B cell (primary cell): ENCODE data around the gene PTPRN2. TPM values are rescaled to one million over a fixed set of nuclear protein-coding genes. Genes with fewer than 3 reads are reported as not detected.

ENCODE experiments used
- ATAC-seq: fragments of 200-7000 bp; cut with Tn5 transposase; one replicate; pipeline ENCODE4 v1.10.0; 2021; ENCODE audit warnings: low read depth, mild to moderate bottlenecking, moderate number of reproducible peaks, moderate library complexity
- CTCF ChIA-PET: fragments of 350-600 bp; sonication (Branson Sonifier 250); formaldehyde crosslinking; loops from one replicate; lab custom pipeline; 2021; ENCODE audit warnings: antibody characterized with exemption, inconsistent platforms; lab: Charles Lee
- POLR2A ChIA-PET: fragments of 350-600 bp; sonication (Branson Sonifier 250); formaldehyde crosslinking; loops from one replicate; lab custom pipeline; 2021; ENCODE audit warnings: antibody characterized with exemption; lab: Charles Lee
- DNase-seq: peaks from one replicate; pipeline ENCODE4 v3.0.0; 2013
- H2AFZ ChIP-seq: 2 replicates; pipeline ENCODE4 v1.6.1; 2012; ENCODE audit warnings: mild to moderate bottlenecking, low read depth, low read length; ENCODE audit not compliant: insufficient read depth, poor library complexity, severe bottlenecking
- H3K27ac ChIP-seq, 2 donors: 1 replicate in 1 of 2; 2 replicates in 1 of 2; pipeline ENCODE4 v1.5.1; 2012 to 2013; ENCODE audit warnings: low read length in 2 of 2, mild to moderate bottlenecking in 2 of 2, moderate library complexity in 1 of 2
- H3K27me3 ChIP-seq, 4 experiments: fragments of 200-600 bp in 1 of 4; sonication (generic) in 1 of 4; replicated peaks in 1 of 4; 1 replicate in 2 of 4; 2 replicates in 2 of 4; pipeline versions ENCODE4 v1.6.1 to v1.7.0; 2013 to 2016; ENCODE audit warnings: low read length in 3 of 4, mild to moderate bottlenecking in 2 of 4, mixed read lengths in 1 of 4, moderate library complexity in 1 of 4; ENCODE audit not compliant: insufficient read depth in 4 of 4, control insufficient read depth in 3 of 4; ENCODE audit errors: control extremely low read depth in 1 of 4
- H3K36me3 ChIP-seq, 2 experiments: replicated peaks in 1 of 2; 1 replicate in 1 of 2; 2 replicates in 1 of 2; pipeline versions ENCODE4 v1.6.1 to v1.7.1; 2013; ENCODE audit warnings: low read length in 1 of 2; ENCODE audit not compliant: insufficient read depth in 2 of 2, control insufficient read depth in 1 of 2; ENCODE audit errors: control extremely low read depth in 1 of 2, extremely low read depth in 1 of 2
- H3K4me1 ChIP-seq, 2 donors: fragments of 200-600 bp in 1 of 2; sonication (generic) in 1 of 2; 1 replicate in 1 of 2; 2 replicates in 1 of 2; pipeline versions ENCODE4 v1.5.1 to v1.6.1; 2013 to 2017; ENCODE audit warnings: low read length in 2 of 2; ENCODE audit not compliant: control insufficient read depth in 2 of 2, insufficient read depth in 2 of 2
- H3K4me2 ChIP-seq: replicated peaks from 2 replicates; pipeline ENCODE3; 2012; ENCODE audit warnings: mild to moderate bottlenecking, low read depth, low read length; ENCODE audit not compliant: poor library complexity, severe bottlenecking
- H3K4me3 ChIP-seq, 5 experiments: fragments of 200-600 bp in 1 of 5; sonication (generic) in 1 of 5; 1 replicate in 3 of 5; 2 replicates in 2 of 5; pipeline versions ENCODE4 v1.5.1 to v1.7.0; 2011 to 2016; ENCODE audit warnings: low read length in 4 of 5, mild to moderate bottlenecking in 4 of 5, low read depth in 2 of 5, control low read depth in 1 of 5, moderate library complexity in 1 of 5; ENCODE audit not compliant: insufficient read depth in 1 of 5; ENCODE audit errors: control extremely low read depth in 1 of 5, extremely low read depth in 1 of 5
- H3K79me2 ChIP-seq: fragments of 200-600 bp; sonication (generic); one replicate; pipeline ENCODE4 v1.6.0; 2016; ENCODE audit warnings: low read length; ENCODE audit not compliant: control insufficient read depth, insufficient read depth
- H3K9ac ChIP-seq: fragments of 200-600 bp; sonication (generic); 2 replicates; pipeline ENCODE4 v1.6.1; 2017; ENCODE audit warnings: mild to moderate bottlenecking, low read length, moderate library complexity
- H3K9me3 ChIP-seq, 3 donors: one replicate each; pipeline versions ENCODE4 v1.6.1 to v1.7.1; 2013; ENCODE audit warnings: low read length in 2 of 3; ENCODE audit not compliant: control insufficient read depth in 2 of 3, insufficient read depth in 1 of 3; ENCODE audit errors: control extremely low read depth in 1 of 3
- H4K20me1 ChIP-seq: 2 replicates; pipeline ENCODE4 v1.6.0; 2012; ENCODE audit warnings: mild to moderate bottlenecking, low read length; ENCODE audit not compliant: insufficient read depth, control insufficient read depth, poor library complexity, severe bottlenecking
- H3K27ac Mint-ChIP-seq: one replicate; pipeline ENCODE4 v1.8.0; 2021; ENCODE audit warnings: mixed read lengths
- H3K27me3 Mint-ChIP-seq: one replicate; pipeline ENCODE4 v1.8.0; 2021; ENCODE audit warnings: mixed read lengths
- H3K4me1 Mint-ChIP-seq: one replicate; pipeline ENCODE4 v1.8.0; 2021; ENCODE audit warnings: mixed read lengths
- H3K4me3 Mint-ChIP-seq: one replicate; pipeline ENCODE4 v1.8.0; 2021; ENCODE audit warnings: mixed read lengths
- H3K9me3 Mint-ChIP-seq: one replicate; pipeline ENCODE4 v1.8.0; 2022; ENCODE audit warnings: mixed read lengths; ENCODE audit not compliant: insufficient read depth
- EZH2 ChIP-seq: IDR thresholded peaks from 2 replicates; pipeline ENCODE4 v1.6.1; 2012; ENCODE audit warnings: borderline replicate concordance, low read depth, mild to moderate bottlenecking, moderate library complexity, low read length; ENCODE audit not compliant: insufficient read depth, poor library complexity, severe bottlenecking
- WGBS: methylation state at CpG from one replicate; pipeline ENCODE4 v1.1.5; 2013; ENCODE audit warnings: missing lambda C conversion rate; ENCODE audit not compliant: insufficient coverage; 5-methylcytosine and 5-hydroxymethylcytosine counted together
- intact Hi-C: fragments of 100-400 bp; cut with micrococcal nuclease; formaldehyde crosslinking; loops from one replicate; pipeline ENCODE4 v1.10.0; 2022
- polyA plus RNA-seq: library from polyadenylated mRNA; depleted of rRNA; stranded (reverse); fragments of >200 nt; gene quantifications from 2 replicates; pipeline ENCODE4 v1.2.3, GENCODE V29; 2012
- total RNA-seq, 2 donors: library from RNA; stranded (reverse); fragments of 120-200 nt in 1 of 2; gene quantifications; 1 replicate in 1 of 2; 2 replicates in 1 of 2; pipeline versions ENCODE4 v1.2.3 to v1.2.4, GENCODE V29; 2013 to 2022
- TF ChIP-seq, protein P1 (sequence below): fragments of 200-600 bp; IDR thresholded peaks from one replicate; pipeline ENCODE4 v1.8.0; 2022; ENCODE audit warnings: antibody characterized with exemption, mild to moderate bottlenecking

PTPRN2 gene
- total and polyA plus RNA-seq, 2 donors (not counting 1 experiment from before 2014, with no cell fraction given) = 2.0 to 5.0 TPM

DNA sequence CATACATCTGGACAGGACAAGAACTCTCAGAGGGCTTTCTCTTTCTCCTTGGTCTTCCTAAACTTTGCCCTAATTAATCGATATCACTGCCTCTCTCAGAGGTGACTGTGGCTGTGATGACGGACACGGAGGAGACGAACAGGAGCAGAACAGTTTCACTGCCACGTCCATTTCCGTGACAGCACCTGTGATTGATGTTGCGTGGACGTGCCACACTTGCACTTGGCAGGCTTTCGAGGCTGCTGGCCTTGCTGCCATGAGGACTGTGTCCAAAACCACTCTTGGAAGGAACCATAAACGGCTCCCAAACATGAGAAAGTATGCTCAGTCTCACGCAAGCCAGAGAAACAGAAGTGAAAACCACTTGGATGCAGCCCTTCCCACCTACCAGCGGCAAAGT, 942.7 kb downstream of the PTPRN2 start:
- Histone ChIP-seq H3K36me3 (no peaks in the 10 kb centered on the region), H3K79me2 (no peaks in the 10 kb centered on the region), H3K27ac (no peak overlapping the region), H3K9ac (no peak overlapping the region), H4K20me1 (no peaks in the 10 kb centered on the region), H3K4me2 (no peak overlapping the region), H3K4me1 (no peaks in the 10 kb centered on the region), H3K4me3 (no peak overlapping the region), H3K9me3 (peaks cover 2 to 28% (median 2%) of the 10 kb centered on the region in 3 donors), H2AFZ (no peak overlapping the region), H3K27me3 (no peaks in the 10 kb centered on the region)
- Mint-ChIP-seq H3K9me3 (peaks cover 4% of the 10 kb centered on the region), H3K27me3 (peaks cover 9% of the 10 kb centered on the region), H3K27ac (no peak overlapping the region), H3K4me1 (no peaks in the 10 kb centered on the region), H3K4me3 (no peak overlapping the region)
- DNase-seq (no peak), ATAC-seq (no peak)
- ChIA-PET POLR2A (no interaction called here), CTCF (no interaction called here)
- intact Hi-C loops = no loop called here
- TF ChIP-seq, protein P1, sequence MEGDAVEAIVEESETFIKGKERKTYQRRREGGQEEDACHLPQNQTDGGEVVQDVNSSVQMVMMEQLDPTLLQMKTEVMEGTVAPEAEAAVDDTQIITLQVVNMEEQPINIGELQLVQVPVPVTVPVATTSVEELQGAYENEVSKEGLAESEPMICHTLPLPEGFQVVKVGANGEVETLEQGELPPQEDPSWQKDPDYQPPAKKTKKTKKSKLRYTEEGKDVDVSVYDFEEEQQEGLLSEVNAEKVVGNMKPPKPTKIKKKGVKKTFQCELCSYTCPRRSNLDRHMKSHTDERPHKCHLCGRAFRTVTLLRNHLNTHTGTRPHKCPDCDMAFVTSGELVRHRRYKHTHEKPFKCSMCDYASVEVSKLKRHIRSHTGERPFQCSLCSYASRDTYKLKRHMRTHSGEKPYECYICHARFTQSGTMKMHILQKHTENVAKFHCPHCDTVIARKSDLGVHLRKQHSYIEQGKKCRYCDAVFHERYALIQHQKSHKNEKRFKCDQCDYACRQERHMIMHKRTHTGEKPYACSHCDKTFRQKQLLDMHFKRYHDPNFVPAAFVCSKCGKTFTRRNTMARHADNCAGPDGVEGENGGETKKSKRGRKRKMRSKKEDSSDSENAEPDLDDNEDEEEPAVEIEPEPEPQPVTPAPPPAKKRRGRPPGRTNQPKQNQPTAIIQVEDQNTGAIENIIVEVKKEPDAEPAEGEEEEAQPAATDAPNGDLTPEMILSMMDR = no peak
- TF ChIP-seq EZH2 = no peak
- WGBS = 89% methylated on average over 12 of the region's 12 CpGs

DNA sequence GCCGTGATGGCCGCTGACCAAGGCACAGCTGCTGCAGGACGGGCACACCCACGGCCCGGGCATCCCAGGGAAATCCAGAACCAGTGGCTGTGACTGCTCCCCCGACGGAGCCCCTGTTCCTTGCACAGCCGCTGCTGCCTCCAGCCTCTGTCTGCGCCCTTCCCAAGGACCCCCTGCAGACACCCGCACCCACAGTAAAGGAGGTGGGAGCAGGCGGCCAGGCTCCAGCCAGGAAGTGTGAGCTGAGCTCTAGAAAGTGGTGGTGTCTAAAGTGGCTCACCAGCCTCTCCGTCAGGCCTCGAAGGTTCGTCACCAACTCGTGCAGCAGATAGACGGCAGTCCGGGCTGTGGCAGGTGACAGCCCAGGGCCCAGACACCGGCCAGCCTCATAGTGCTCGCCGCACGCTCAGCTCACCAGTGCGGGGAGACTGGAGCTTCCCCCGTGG, 944.1 kb downstream of the PTPRN2 start:
- no peak overlapping the region for H3K4me3 Mint-ChIP-seq
- no peaks in the 10 kb centered on the region for H4K20me1 ChIP-seq
- no peak overlapping the region for H3K9ac ChIP-seq
- ATAC-seq (no peak), DNase-seq (no peak)
- 88% methylated on average over 21 of the region's 23 CpGs for whole genome bisulfite sequencing
- peaks cover 9% of the 10 kb centered on the region for H3K27me3 Mint-ChIP-seq
- H3K4me3 ChIP-seq = no peak overlapping the region
- no peaks in the 10 kb centered on the region for H3K4me1 ChIP-seq
- H3K79me2 ChIP-seq = no peaks in the 10 kb centered on the region
- POLR2A ChIA-PET = no interaction called here
- no peak overlapping the region for H3K27ac ChIP-seq
- CTCF ChIA-PET = no interaction called here
- TF ChIP-seq EZH2 = no peak
- TF ChIP-seq, protein P1 = no peak
- no peak overlapping the region for H2AFZ ChIP-seq
- H3K27me3 ChIP-seq = no peaks in the 10 kb centered on the region
- H3K9me3 Mint-ChIP-seq = peaks cover 4% of the 10 kb centered on the region
- H3K4me2 ChIP-seq = no peak overlapping the region
- intact Hi-C loops = no loop called here
- peaks cover 2 to 34% (median 2%) of the 10 kb centered on the region in 3 donors for H3K9me3 ChIP-seq
- H3K36me3 ChIP-seq = no peaks in the 10 kb centered on the region
- H3K27ac Mint-ChIP-seq = no peak overlapping the region
- H3K4me1 Mint-ChIP-seq = no peaks in the 10 kb centered on the region
